Measurements from ENCODE around the gene DPH2.
A peak's percentile ranks its signal among the peaks of the same experiment; 100 is the strongest.

DPH2 gene

GRCh38 chr1:43945674-43946235 is 24.1 kb upstream of the DPH2 start:
- DNase-seq, result no peak

GRCh38 chr1:43946236-43947060 is 23.4 kb upstream of the DPH2 start, which contains the start of gene IPO13:
TSS of gene IPO13 (plus strand) at chr1:43946950. CDS start at chr1:43947601, 651 bp downstream.
- peak; percentile 93 for DNase-seq

GRCh38 chr1:43947061-43947873 is 22.5 kb upstream of the DPH2 start:
- no peak for DNase-seq

- no peak for DNase-seq
These were observed 21.9 kb upstream of the DPH2 start for GRCh38 chr1:43947874-43948437.

- no peak for DNase-seq
These were observed 20.1 kb upstream of the DPH2 start for GRCh38 chr1:43949678-43950077.

- no peak for DNase-seq
These were observed 18.5 kb upstream of the DPH2 start for GRCh38 chr1:43951021-43951985.

GRCh38 chr1:43952731-43953346 is 17.0 kb upstream of the DPH2 start:
- DNase-seq, result peak; percentile 98

GRCh38 chr1:43953361-43953760 is 16.4 kb upstream of the DPH2 start:
- DNase-seq, result peak; percentile 47

- DNase-seq, result no peak
These were observed 15.8 kb upstream of the DPH2 start for GRCh38 chr1:43954036-43954435.

GRCh38 chr1:43956234-43956633 is 13.6 kb upstream of the DPH2 start:
- no peak for DNase-seq

GRCh38 chr1:43957407-43958040 is 12.3 kb upstream of the DPH2 start:
- no peak for DNase-seq

GRCh38 chr1:43958351-43959255 is 11.2 kb upstream of the DPH2 start:
- DNase-seq, result no peak

GRCh38 chr1:43960798-43961197 is 9.0 kb upstream of the DPH2 start:
- no peak for DNase-seq

- no peak for DNase-seq
These were observed 8.1 kb upstream of the DPH2 start for GRCh38 chr1:43961692-43962091.

- no peak for DNase-seq
These were observed 7.5 kb upstream of the DPH2 start for GRCh38 chr1:43962324-43962723.

GRCh38 chr1:43963006-43963405 is 6.8 kb upstream of the DPH2 start:
- no peak for DNase-seq

GRCh38 chr1:43963890-43964289 is 5.9 kb upstream of the DPH2 start:
- DNase-seq, result no peak

GRCh38 chr1:43965316-43965715 is 4.5 kb upstream of the DPH2 start:
- DNase-seq, result no peak

GRCh38 chr1:43968348-43968948 is 1.4 kb upstream of the DPH2 start:
- no peak for DNase-seq

- no peak for DNase-seq
These were observed 429 bp upstream of the DPH2 start for GRCh38 chr1:43969416-43969745.
